Spinal cord (tissue), 10 donors: Measurements from ENCODE around the gene CALD1. TPM values are rescaled to one million over a fixed set of nuclear protein-coding genes. Genes with fewer than 3 reads are reported as not detected.

Experiments
- DNase-seq, 6 donors: peaks; one replicate each; pipeline versions ENCODE4 v3.0.0 to v3.0.0-alpha.2; 2013 to 2015; ENCODE audit warnings: low spot score in 6 of 6, low read depth in 4 of 6
- H3K27ac ChIP-seq: one replicate; pipeline ENCODE4 v1.5.1; 2013; ENCODE audit warnings: low read depth, low read length, control low read depth
- H3K27me3 ChIP-seq: one replicate; pipeline ENCODE4 v1.6.1; 2013; ENCODE audit warnings: low read length; ENCODE audit not compliant: control insufficient read depth, insufficient read depth
- H3K36me3 ChIP-seq: one replicate; pipeline ENCODE4 v1.6.1; 2013; ENCODE audit warnings: low read length; ENCODE audit not compliant: control insufficient read depth, insufficient read depth
- H3K4me1 ChIP-seq: one replicate; pipeline ENCODE4 v1.6.1; 2013; ENCODE audit warnings: low read length; ENCODE audit not compliant: control insufficient read depth, insufficient read depth
- H3K4me3 ChIP-seq: one replicate; pipeline ENCODE4 v1.5.1; 2013; ENCODE audit warnings: low read depth, low read length, control low read depth
- H3K9me3 ChIP-seq: one replicate; pipeline ENCODE4 v1.6.1; 2013; ENCODE audit warnings: low read length; ENCODE audit not compliant: control insufficient read depth, insufficient read depth
- WGBS: methylation state at CpG from one replicate; pipeline ENCODE4 v1.1.5; 2013; ENCODE audit warnings: missing lambda C conversion rate; ENCODE audit not compliant: insufficient coverage; 5-methylcytosine and 5-hydroxymethylcytosine counted together
- polyA plus RNA-seq, 2 donors: library from polyadenylated mRNA; unstranded; fragments of 120-200 nt; gene quantifications; one replicate each; pipeline ENCODE4 v1.2.1, GENCODE V29; 2013; ENCODE audit not compliant: insufficient read length in 2 of 2
- total RNA-seq, 2 donors: library from RNA; depleted of rRNA in 1 of 2; stranded (reverse); fragments of 120-200 nt in 1 of 2; fragments of >200 nt in 1 of 2; gene quantifications; one replicate each; pipeline versions ENCODE4 v1.2.3 to v1.2.4, GENCODE V29; 2013 to 2014
- donor health status: healthy.

The CALD1 gene
- total and polyA plus RNA-seq, 4 donors, result 77.4 to 162 (median 111) TPM

DNA sequence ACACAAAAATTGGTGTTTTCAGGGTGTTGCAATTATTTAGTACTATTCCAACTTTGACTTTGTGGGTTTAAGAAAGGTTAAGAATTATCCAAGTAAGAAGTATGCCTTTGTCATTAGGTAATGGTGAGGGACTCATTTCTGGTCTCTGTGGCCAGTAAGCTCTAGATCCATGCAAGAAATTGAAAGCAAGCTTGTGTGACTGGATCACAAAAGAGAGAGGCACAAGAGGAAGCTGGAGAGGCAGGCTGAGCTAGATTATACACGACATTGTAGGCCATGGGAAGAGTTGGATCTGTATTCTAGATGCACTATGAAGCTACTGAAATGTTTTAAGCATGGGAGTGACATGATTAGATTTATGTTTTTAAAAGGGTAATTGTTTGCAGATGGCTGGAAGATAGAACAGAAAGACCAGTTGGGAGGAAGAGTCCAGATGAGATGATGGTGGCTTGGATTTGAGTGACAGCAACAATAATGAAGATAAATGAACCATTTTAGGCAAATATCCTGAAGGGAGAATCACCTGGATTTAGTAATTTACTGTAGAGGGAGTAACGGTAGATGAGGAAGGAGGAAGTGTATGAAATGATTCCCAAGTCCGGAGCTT lies 50.0 kb downstream of the CALD1 start:
- H3K4me1 ChIP-seq, result no peaks in the 10 kb centered on the region
- 87% methylated on average over 3 of the region's 3 CpGs for WGBS

DNA sequence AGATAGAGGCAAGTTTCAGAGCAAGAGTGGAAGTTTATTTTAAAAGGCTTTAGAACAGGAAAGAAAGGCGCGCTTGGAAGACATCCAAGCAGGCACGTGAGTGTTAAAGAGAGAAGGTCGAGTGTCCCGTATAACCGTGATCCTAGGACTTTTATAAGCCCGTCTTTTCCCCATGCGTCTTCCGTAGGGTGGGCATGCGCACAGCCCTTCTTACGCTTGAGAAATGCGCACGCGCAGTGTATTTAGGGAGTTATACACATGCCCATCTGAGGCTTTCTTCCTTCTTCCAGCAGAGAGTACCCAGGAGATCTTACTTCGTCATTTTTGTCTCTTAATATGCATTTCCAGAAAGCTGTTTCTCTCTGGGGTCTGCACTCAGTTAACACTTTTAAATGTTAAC lies 52.4 kb downstream of the CALD1 start:
- no peaks in the 10 kb centered on the region for H3K4me1 ChIP-seq
- peak in 2 of 6 donors; percentile 51 to 68 for DNase-seq
- no peaks in the 10 kb centered on the region for H3K27me3 ChIP-seq
- no peak overlapping the region for H3K27ac ChIP-seq
- WGBS, result 51% methylated on average over 13 of the region's 15 CpGs
- no peaks in the 10 kb centered on the region for H3K9me3 ChIP-seq
- H3K36me3 ChIP-seq, result no peaks in the 10 kb centered on the region
- peak overlapping the region; percentile 23 for H3K4me3 ChIP-seq

More for the DNA sequence above, 50.0 kb downstream of the CALD1 start:
- Histone ChIP-seq H3K27ac (no peak overlapping the region), H3K4me3 (no peak overlapping the region), H3K27me3 (no peaks in the 10 kb centered on the region), H3K9me3 (no peaks in the 10 kb centered on the region), H3K36me3 (no peaks in the 10 kb centered on the region)
- DNase-seq, result no peak

DNA sequence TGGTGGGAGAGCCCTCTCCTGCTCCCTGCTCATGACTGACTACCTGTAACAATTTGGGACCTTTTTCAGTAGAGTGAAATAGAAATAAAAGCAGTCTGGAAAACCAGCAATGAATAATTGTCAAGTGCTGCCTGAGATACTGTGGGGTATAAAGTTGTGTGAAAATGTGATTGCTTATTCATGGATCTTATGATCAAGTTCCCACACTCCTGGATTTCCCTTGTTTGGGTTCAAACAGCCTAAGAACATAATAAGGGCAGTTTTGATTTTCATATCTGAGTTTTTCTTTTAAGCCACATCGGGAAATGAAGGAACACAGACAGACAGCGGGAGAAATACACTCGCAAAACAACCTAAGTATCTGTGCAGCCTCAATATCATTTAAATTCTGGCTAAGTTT lies 52.9 kb downstream of the CALD1 start:
- no peak for DNase-seq
- Histone ChIP-seq H3K9me3 (no peaks in the 10 kb centered on the region), H3K4me3 (no peak overlapping the region), H3K4me1 (no peaks in the 10 kb centered on the region), H3K27me3 (no peaks in the 10 kb centered on the region), H3K36me3 (no peaks in the 10 kb centered on the region), H3K27ac (no peak overlapping the region)
- 90% methylated on average over 2 of the region's 3 CpGs for WGBS

DNA sequence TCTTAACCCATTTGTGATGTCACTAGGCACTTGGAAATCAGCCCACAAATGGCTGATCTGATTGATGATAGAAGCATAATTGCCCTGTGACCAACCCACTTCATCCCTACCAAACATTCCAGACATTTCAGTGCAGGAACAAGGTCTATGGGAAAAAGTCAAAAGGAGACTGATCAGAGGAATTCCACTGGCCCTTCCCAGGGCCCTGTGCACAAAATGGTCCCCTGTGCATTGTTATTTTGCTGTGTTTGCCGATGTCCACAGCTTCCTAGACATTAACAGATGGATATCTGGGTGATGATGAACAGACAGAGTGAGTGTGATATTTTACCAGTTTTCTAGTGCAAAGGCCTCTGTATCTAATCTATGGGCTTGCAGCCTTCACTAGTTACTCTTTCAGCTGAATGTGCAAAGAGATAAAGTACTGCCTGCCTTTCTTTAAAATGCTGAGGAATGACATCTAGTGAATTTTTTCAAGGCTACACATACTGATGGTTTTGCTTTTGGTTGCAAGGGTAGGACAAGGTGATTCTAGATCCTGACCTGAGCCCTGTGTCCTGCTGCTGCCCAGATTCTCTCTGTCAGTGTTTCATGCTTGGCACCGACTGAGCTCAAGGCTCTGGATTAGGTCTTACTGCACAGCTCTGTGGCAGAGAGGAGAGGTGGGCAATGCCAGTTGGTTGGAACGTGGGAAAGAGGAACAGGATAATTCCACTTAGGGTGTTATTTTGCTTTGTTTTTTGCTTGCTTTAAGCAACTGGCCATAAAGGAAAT lies 55.4 kb downstream of the CALD1 start:
- no peak for DNase-seq
- Histone ChIP-seq H3K4me3 (no peak overlapping the region), H3K27ac (no peak overlapping the region), H3K4me1 (no peaks in the 10 kb centered on the region), H3K9me3 (no peaks in the 10 kb centered on the region), H3K27me3 (no peaks in the 10 kb centered on the region), H3K36me3 (no peaks in the 10 kb centered on the region)
- WGBS, result 53% methylated on average over 3 of the region's 3 CpGs

DNA sequence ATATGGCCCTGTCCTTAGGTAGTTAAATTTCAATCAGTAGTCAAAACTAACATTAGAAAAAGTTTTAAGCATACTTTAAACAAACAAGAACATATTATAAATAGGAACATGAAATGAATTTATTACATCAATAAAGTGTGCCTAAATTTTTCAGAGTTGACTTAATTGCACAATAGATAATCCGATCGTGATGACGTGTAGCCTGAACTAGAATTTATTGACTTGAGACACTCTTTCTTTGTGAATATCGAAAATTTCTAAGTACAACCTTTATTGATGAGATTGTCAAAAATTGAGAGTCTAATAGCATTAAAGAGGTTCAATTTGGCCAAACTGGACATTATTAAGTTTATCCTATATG lies 56.0 kb downstream of the CALD1 start:
- Histone ChIP-seq H3K9me3 (no peaks in the 10 kb centered on the region), H3K4me3 (no peak overlapping the region), H3K27ac (no peak overlapping the region), H3K36me3 (no peaks in the 10 kb centered on the region), H3K27me3 (no peaks in the 10 kb centered on the region), H3K4me1 (no peaks in the 10 kb centered on the region)
- no CpG with 5 or more reads among the region's 4 CpGs for WGBS
- DNase-seq, result no peak

DNA sequence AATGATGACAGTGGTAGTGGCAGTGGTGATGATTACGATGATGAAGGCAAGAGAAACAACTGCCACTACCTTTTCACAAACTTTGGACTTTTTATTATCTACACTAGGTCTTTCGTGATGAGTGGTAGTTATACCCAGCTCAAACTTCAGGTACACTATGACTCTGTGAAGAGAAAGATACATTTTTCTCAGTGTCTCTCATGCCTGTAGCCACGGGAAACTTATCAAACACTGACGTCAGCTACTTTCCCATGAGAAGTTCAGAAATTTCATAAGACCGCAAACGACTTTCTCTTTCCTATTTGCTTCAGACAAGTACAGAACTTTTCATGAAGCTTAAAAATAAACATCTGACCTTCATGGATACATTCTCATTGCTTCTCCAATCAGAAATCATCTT lies 57.0 kb downstream of the CALD1 start:
- Histone ChIP-seq H3K27ac (no peak overlapping the region), H3K4me1 (no peaks in the 10 kb centered on the region)

DNA sequence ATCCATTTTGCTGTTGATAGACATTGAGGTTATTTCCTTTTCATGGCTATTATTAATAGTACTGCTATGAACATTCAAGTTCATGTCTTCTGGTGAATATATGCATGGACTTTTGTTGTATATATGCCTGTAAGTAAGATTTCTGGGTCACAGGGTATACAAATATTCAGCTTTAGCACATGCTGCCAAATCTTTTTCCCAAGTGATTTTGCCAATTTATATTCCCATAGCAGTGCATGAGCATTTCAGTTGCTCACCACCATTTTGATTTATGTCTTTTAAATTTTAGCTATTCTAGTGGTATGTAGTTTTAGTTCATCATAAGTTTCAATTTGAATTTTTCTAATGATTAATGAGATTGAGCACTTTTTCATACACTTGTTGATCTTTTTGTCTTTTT lies 59.9 kb downstream of the CALD1 start:
- H3K4me3 ChIP-seq, result no peak overlapping the region
- H3K4me1 ChIP-seq, result no peaks in the 10 kb centered on the region
- DNase-seq, result no peak
- no peak overlapping the region for H3K27ac ChIP-seq
- no peaks in the 10 kb centered on the region for H3K27me3 ChIP-seq
- no peaks in the 10 kb centered on the region for H3K9me3 ChIP-seq
- H3K36me3 ChIP-seq, result no peaks in the 10 kb centered on the region

More for the DNA sequence above, 57.0 kb downstream of the CALD1 start:
- WGBS, result 78% methylated on average over 4 of the region's 6 CpGs
- H3K9me3 ChIP-seq, result no peaks in the 10 kb centered on the region
- H3K4me3 ChIP-seq, result no peak overlapping the region
- no peaks in the 10 kb centered on the region for H3K27me3 ChIP-seq
- no peaks in the 10 kb centered on the region for H3K36me3 ChIP-seq
- DNase-seq, result no peak

DNA sequence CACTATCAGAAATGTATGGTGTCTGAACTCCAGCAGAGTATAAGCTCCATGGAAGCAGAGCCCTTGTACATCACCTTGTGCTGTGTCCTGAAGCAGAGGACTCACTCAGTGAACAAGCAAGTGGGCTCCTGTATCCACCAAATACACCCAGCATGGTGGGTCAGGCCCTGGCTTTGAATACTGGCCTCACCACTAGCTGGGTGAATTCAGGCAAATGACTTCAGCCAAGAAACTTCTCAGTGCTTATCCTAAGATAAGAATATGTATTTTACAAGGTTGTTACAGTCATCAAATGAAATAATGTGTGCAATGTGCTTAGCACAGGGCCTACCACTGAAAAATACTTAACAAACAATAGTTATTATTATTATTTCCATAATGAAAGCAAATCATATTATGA lies 62.6 kb downstream of the CALD1 start:
- no peaks in the 10 kb centered on the region for H3K4me1 ChIP-seq
- no peak for DNase-seq
- no peak overlapping the region for H3K27ac ChIP-seq
- no peaks in the 10 kb centered on the region for H3K27me3 ChIP-seq
- no peaks in the 10 kb centered on the region for H3K36me3 ChIP-seq
- no peaks in the 10 kb centered on the region for H3K9me3 ChIP-seq
- H3K4me3 ChIP-seq, result no peak overlapping the region

DNA sequence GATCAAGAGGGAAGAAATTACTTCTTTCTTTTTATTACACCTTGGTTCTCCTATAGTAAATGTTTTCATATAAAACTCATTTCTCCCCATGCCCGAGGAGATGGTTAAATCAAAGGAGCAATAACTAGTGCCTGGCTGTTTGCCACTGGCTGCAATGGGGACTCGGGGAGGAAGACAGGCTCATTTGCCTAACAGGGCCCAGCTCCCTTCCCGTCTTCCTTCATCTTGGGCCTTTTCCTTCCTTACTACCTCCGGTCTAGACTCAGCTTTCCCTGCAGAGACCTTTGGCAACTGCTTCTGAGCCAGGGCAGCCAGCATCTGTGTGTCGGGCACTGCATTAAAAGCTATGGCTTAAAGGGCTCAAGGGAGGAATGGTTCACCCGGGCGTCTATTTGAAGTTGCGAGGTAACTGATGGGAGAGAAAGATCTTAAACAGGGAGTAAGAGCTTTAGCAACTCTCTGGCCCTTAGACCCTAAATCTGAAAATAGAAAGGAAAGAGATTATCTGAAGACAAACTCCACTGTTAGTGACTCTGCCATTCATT lies 63.5 kb downstream of the CALD1 start:
- DNase-seq, result peak in 2 of 6 donors; percentile 17 to 69
- no peak overlapping the region for H3K4me3 ChIP-seq
- H3K27me3 ChIP-seq, result no peaks in the 10 kb centered on the region
- H3K27ac ChIP-seq, result no peak overlapping the region
- no peaks in the 10 kb centered on the region for H3K4me1 ChIP-seq
- 54% methylated on average over 7 of the region's 8 CpGs for WGBS
- H3K9me3 ChIP-seq, result no peaks in the 10 kb centered on the region
- no peaks in the 10 kb centered on the region for H3K36me3 ChIP-seq

DNA sequence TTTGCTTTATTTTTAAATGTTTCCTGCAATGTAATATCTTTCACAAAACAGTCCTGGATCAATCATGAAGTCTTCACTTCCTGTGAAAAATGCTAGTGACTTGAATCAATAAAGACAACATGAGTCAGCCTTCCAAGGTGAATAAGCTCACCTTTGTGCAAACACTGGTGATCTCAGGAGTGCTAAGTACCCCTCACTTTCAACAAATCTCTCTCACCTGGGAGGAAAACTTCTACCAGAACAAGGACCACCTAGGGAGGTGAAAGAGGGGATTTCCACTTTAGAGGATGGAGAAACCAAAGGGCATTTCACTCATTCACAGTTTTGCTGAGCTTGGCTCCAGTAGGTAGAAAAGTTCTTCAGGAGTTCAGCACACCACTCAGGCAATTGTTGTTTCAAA lies 64.8 kb downstream of the CALD1 start:
- Histone ChIP-seq H3K4me3 (no peak overlapping the region), H3K4me1 (no peaks in the 10 kb centered on the region), H3K36me3 (no peaks in the 10 kb centered on the region), H3K9me3 (no peaks in the 10 kb centered on the region), H3K27me3 (no peaks in the 10 kb centered on the region), H3K27ac (no peak overlapping the region)
- no peak for DNase-seq
